Panc1 (cell line): ENCODE results near the gene MLH3. TPM values are rescaled to one million over a fixed set of nuclear protein-coding genes. Genes with fewer than 3 reads are reported as not detected.
A peak's percentile ranks its signal among the peaks of the same experiment; 100 is the strongest.

ENCODE experiments used
- ATAC-seq: fragments of 200-7000 bp; cut with Tn5 transposase; 2 replicates; pipeline ENCODE4 v1.9.1; 2020; ENCODE audit warnings: mild to moderate bottlenecking, moderate library complexity
- BruUV-seq: library from RNA; stranded (reverse); fragments of 400-500 nt; replicated peaks from 2 replicates; lab custom pipeline; 2021; lab: Mats Ljungman, UMichigan
- CTCF ChIA-PET: fragments of 300-600 bp; sonication (Branson Sonifier 250); formaldehyde crosslinking; loops from one replicate; lab custom pipeline; 2022; ENCODE audit warnings: antibody characterized with exemption; lab: Charles Lee
- POLR2A ChIA-PET: fragments of 300-600 bp; sonication (Branson Sonifier 250); formaldehyde crosslinking; loops from one replicate; lab custom pipeline; 2022; ENCODE audit warnings: antibody characterized with exemption; lab: Charles Lee
- DNase-seq: peaks from one replicate; pipeline ENCODE4 v3.0.0-alpha.2; 2010; ENCODE audit warnings: low read depth, low spot score
- H3K27ac ChIP-seq: 2 replicates; pipeline ENCODE4 v1.5.1; 2011; ENCODE audit warnings: mild to moderate bottlenecking, low read length, inconsistent platforms
- H3K27me3 ChIP-seq: fragments of 200-500 bp; sonication (Bioruptor generic); 2 replicates; pipeline ENCODE4 v1.6.0; 2014; ENCODE audit warnings: low read length, inconsistent platforms; ENCODE audit not compliant: control insufficient read depth, insufficient read depth
- H3K36me3 ChIP-seq: fragments of 200-500 bp; sonication (Bioruptor generic); 2 replicates; pipeline ENCODE4 v1.5.1; 2014; ENCODE audit warnings: inconsistent platforms, mild to moderate bottlenecking, low read length, moderate library complexity; ENCODE audit not compliant: control insufficient read depth, insufficient read depth
- H3K4me1 ChIP-seq: 2 replicates; pipeline ENCODE4 v1.5.1; 2011; ENCODE audit warnings: inconsistent platforms, mild to moderate bottlenecking, low read length, moderate library complexity; ENCODE audit not compliant: control insufficient read depth, insufficient read depth
- H3K4me3 ChIP-seq, 2 experiments: 2 replicates each; pipeline ENCODE4 v1.5.1; 2011 to 2012; ENCODE audit warnings: low read depth in 2 of 2, low read length in 2 of 2, mild to moderate bottlenecking in 2 of 2, inconsistent platforms in 1 of 2, moderate library complexity in 1 of 2
- H3K9me3 ChIP-seq: fragments of 200-500 bp; sonication (Bioruptor generic); 2 replicates; pipeline ENCODE4 v1.5.1; 2014; ENCODE audit warnings: low read depth, mild to moderate bottlenecking, inconsistent platforms, low read length, moderate library complexity; ENCODE audit not compliant: control insufficient read depth, insufficient read depth
- POLR2AphosphoS5 ChIP-seq: IDR thresholded peaks from 2 replicates; pipeline ENCODE4 v1.6.1; 2012; ENCODE audit warnings: mild to moderate bottlenecking, low read depth, low read length, moderate library complexity
- REST ChIP-seq, 2 experiments: IDR thresholded peaks; 2 replicates each; pipeline ENCODE4 v1.6.1; 2011 to 2012; ENCODE audit warnings: low read depth in 2 of 2, control low read depth in 1 of 2, low read length in 1 of 2, mild to moderate bottlenecking in 1 of 2, moderate library complexity in 1 of 2; ENCODE audit not compliant: insufficient read depth in 1 of 2
- SIN3A ChIP-seq: IDR thresholded peaks from 2 replicates; pipeline ENCODE4 v1.6.1; 2012; ENCODE audit warnings: low read depth, mild to moderate bottlenecking, low read length, moderate library complexity, borderline replicate concordance; ENCODE audit not compliant: insufficient read depth
- TCF7L2 ChIP-seq: IDR thresholded peaks from 2 replicates; pipeline ENCODE4 v1.6.1; 2011; ENCODE audit warnings: mild to moderate bottlenecking, low read depth, low read length, inconsistent platforms
- in situ Hi-C: cut with HindIII; loops from 2 replicates; pipeline ENCODE4 v1.10.0; 2016; ENCODE audit warnings: low sequenced_read_pairs, low pct_unique_long_range_greater_than_20kb
- intact Hi-C: fragments of 100-400 bp; cut with micrococcal nuclease; formaldehyde crosslinking; loops from one replicate; pipeline ENCODE4 v1.10.0; 2022; ENCODE audit not compliant: unreplicated experiment
- total RNA-seq: library from RNA; stranded (reverse); gene quantifications from one replicate; pipeline ENCODE4 v1.2.1, GENCODE V29; 2021; ENCODE audit not compliant: unreplicated experiment
- TF ChIP-seq, protein P1 (sequence below): fragments of 450-650 bp; IDR thresholded peaks from 2 replicates; pipeline ENCODE4 v1.5.1; 2017; ENCODE audit warnings: mild to moderate bottlenecking

The MLH3 gene
- total RNA-seq, 1 experiment from 2014 or later: 17.0 TPM

- Histone ChIP-seq H3K4me3 (no peak overlapping the region), H3K27me3 (no peaks in the 10 kb centered on the region), H3K36me3 (no peaks in the 10 kb centered on the region), H3K27ac (no peak overlapping the region), H3K9me3 (no peaks in the 10 kb centered on the region), H3K4me1 (no peaks in the 10 kb centered on the region)
- no TSS peak for BruUV-seq
- ATAC-seq (no peak), DNase-seq (no peak)
- TF ChIP-seq, protein P1, sequence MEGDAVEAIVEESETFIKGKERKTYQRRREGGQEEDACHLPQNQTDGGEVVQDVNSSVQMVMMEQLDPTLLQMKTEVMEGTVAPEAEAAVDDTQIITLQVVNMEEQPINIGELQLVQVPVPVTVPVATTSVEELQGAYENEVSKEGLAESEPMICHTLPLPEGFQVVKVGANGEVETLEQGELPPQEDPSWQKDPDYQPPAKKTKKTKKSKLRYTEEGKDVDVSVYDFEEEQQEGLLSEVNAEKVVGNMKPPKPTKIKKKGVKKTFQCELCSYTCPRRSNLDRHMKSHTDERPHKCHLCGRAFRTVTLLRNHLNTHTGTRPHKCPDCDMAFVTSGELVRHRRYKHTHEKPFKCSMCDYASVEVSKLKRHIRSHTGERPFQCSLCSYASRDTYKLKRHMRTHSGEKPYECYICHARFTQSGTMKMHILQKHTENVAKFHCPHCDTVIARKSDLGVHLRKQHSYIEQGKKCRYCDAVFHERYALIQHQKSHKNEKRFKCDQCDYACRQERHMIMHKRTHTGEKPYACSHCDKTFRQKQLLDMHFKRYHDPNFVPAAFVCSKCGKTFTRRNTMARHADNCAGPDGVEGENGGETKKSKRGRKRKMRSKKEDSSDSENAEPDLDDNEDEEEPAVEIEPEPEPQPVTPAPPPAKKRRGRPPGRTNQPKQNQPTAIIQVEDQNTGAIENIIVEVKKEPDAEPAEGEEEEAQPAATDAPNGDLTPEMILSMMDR: no peak
- no peak for TF ChIP-seq SIN3A
- no peak for TF ChIP-seq TCF7L2
- TF ChIP-seq POLR2AphosphoS5: no peak
- no peak for TF ChIP-seq REST (IDR thresholded peaks at IDR 0.05; ENCODE audit: insufficient read depth in 1 of 2, low read depth in 2 of 2, low read length in 1 of 2)
- ChIA-PET CTCF (interaction anchor here (0.8 kb wide), 1 partner anchor 218 kb away, joined by 3 read pairs; no protein-coding TSS in a partner anchor), POLR2A (no interaction called here)
- intact Hi-C loops (no loop called here), in situ Hi-C loops (no loop called here)
Observed at GRCh38 chr14:75077794-75078193, 26.5 kb upstream of the MLH3 start.

GRCh38 chr14:75070383-75070782 lies 19.1 kb upstream of the MLH3 start:
- ATAC-seq (no peak), DNase-seq (no peak)
- Histone ChIP-seq H3K9me3 (no peaks in the 10 kb centered on the region), H3K4me3 (peak overlapping the region in 1 of 2 experiments; percentile 64; a peak in 2 of 4 replicates), H3K36me3 (no peaks in the 10 kb centered on the region), H3K4me1 (peaks cover 7% of the 10 kb centered on the region), H3K27me3 (no peaks in the 10 kb centered on the region), H3K27ac (peak overlapping the region; percentile 99)
- POLR2A ChIA-PET: interaction anchor here (0.6 kb wide), 2 partner anchors 80 to 318 kb away, joined by 3 to 6 read pairs; no protein-coding TSS in a partner anchor
- BruUV-seq: no TSS peak
- in situ Hi-C loops: no loop called here
- TF ChIP-seq REST (IDR thresholded peaks at IDR 0.05; ENCODE audit: insufficient read depth in 1 of 2, low read depth in 2 of 2, low read length in 1 of 2) (no peak), POLR2AphosphoS5 (no peak)
- TF ChIP-seq, protein P1: no peak
- intact Hi-C loops: no loop called here
- CTCF ChIA-PET: no interaction called here
